GM11168 (cell line): Measurements from ENCODE around the gene BOLA1.
"Not testable (repeated sequence)": the region's sequence is repeated elsewhere in the genome, so short reads cannot be mapped to it uniquely, and the experiment has no call there.

ENCODE experiments used
- in situ Hi-C: fragments of 300-500 bp; cut with MboI; formaldehyde crosslinking; loops from one replicate; pipeline ENCODE4 v1.12.0; 2022; ENCODE audit warnings: low sequenced_read_pairs; ENCODE audit not compliant: unreplicated experiment

Gene BOLA1

GRCh38 chr1:149899460-149900284, at the start of gene BOLA1:
Gene BOLA1, plus strand, starts transcription at chr1:149899568. Its CDS starts 492 bp downstream, at chr1:149900060.
- in situ Hi-C loops: no loop called here

GRCh38 chr1:149849947-149850360, 49.4 kb upstream of the BOLA1 start:
- in situ Hi-C loops: no loop called here

- in situ Hi-C loops: not testable (repeated sequence)
Observed at GRCh38 chr1:149850732-149851345, 48.5 kb upstream of the BOLA1 start.

- in situ Hi-C loops: not testable (repeated sequence)
Observed at GRCh38 chr1:149851585-149852213, 47.7 kb upstream of the BOLA1 start.

GRCh38 chr1:149852263-149852662, 47.1 kb upstream of the BOLA1 start:
- in situ Hi-C loops: not testable (repeated sequence)

GRCh38 chr1:149860271-149860670, 39.1 kb upstream of the BOLA1 start:
- in situ Hi-C loops: not testable (repeated sequence)

- in situ Hi-C loops: not testable (repeated sequence)
Observed at GRCh38 chr1:149860684-149861496, 38.5 kb upstream of the BOLA1 start.

GRCh38 chr1:149861497-149862054, 37.8 kb upstream of the BOLA1 start:
- in situ Hi-C loops: not testable (repeated sequence)

- in situ Hi-C loops: not testable (repeated sequence)
Observed at GRCh38 chr1:149866887-149867286, 32.5 kb upstream of the BOLA1 start.

GRCh38 chr1:149873060-149873459, 26.3 kb upstream of the BOLA1 start:
- in situ Hi-C loops: not testable (repeated sequence)

GRCh38 chr1:149877211-149877946, 22.0 kb upstream of the BOLA1 start:
- in situ Hi-C loops: no loop called here

GRCh38 chr1:149879556-149879955, 19.8 kb upstream of the BOLA1 start:
- in situ Hi-C loops: no loop called here

GRCh38 chr1:149881876-149882275, 17.5 kb upstream of the BOLA1 start:
- in situ Hi-C loops: no loop called here

- in situ Hi-C loops: no loop called here
Observed at GRCh38 chr1:149883598-149884247, 15.6 kb upstream of the BOLA1 start.

GRCh38 chr1:149884433-149885338, 14.7 kb upstream of the BOLA1 start:
- in situ Hi-C loops: no loop called here

GRCh38 chr1:149885339-149886120, 13.8 kb upstream of the BOLA1 start:
- in situ Hi-C loops: no loop called here

GRCh38 chr1:149886121-149886395, 13.3 kb upstream of the BOLA1 start:
- in situ Hi-C loops: not testable (repeated sequence)
